ENCODE data around the gene GALT. TPM values are rescaled to one million over a fixed set of nuclear protein-coding genes. Genes with fewer than 3 reads are reported as not detected.

The GALT gene
- polyA plus RNA-seq, 1 experiment: 41.5 TPM

- Histone ChIP-seq H3K27me3 (ENCODE audit: control insufficient read depth, insufficient read depth, low read length) (peaks cover 60% of the 10 kb centered on the region), H3K4me3 (ENCODE audit: low read depth, low read length) (no peak overlapping the region), H3K36me3 (ENCODE audit: control insufficient read depth, insufficient read depth, low read length) (no peaks in the 10 kb centered on the region)
- CTCF ChIA-PET: interaction anchor here (1.5 kb wide), 2 partner anchors 26 to 80 kb away, joined by 3 to 4 read pairs; no protein-coding TSS in a partner anchor
- TF ChIP-seq, protein P1, sequence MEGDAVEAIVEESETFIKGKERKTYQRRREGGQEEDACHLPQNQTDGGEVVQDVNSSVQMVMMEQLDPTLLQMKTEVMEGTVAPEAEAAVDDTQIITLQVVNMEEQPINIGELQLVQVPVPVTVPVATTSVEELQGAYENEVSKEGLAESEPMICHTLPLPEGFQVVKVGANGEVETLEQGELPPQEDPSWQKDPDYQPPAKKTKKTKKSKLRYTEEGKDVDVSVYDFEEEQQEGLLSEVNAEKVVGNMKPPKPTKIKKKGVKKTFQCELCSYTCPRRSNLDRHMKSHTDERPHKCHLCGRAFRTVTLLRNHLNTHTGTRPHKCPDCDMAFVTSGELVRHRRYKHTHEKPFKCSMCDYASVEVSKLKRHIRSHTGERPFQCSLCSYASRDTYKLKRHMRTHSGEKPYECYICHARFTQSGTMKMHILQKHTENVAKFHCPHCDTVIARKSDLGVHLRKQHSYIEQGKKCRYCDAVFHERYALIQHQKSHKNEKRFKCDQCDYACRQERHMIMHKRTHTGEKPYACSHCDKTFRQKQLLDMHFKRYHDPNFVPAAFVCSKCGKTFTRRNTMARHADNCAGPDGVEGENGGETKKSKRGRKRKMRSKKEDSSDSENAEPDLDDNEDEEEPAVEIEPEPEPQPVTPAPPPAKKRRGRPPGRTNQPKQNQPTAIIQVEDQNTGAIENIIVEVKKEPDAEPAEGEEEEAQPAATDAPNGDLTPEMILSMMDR (IDR thresholded peaks at IDR 0.05; ENCODE audit: insufficient read depth, low read depth, low read length): no peak
- POLR2A ChIA-PET: no interaction called here
- no peak for DNase-seq (ENCODE audit: low read depth)
Measured at GRCh38 chr9:34627716-34628655, 18.5 kb upstream of the GALT start.

GRCh38 chr9:34628656-34629490 lies 17.6 kb upstream of the GALT start, which contains the start of gene ARID3C:
Gene ARID3C, minus strand, starts transcription at chr9:34629066. Its CDS starts 1,052 bp downstream, at chr9:34628014.
- TF ChIP-seq, protein P1 (IDR thresholded peaks at IDR 0.05; ENCODE audit: insufficient read depth, low read depth, low read length): no peak
- ChIA-PET CTCF (interaction anchor here (1.2 to 9.7 kb wide), 4 partner anchors 15 to 81 kb away, joined by 3 to 112 read pairs (median 4); partner anchors contain the start of gene RPP25L), POLR2A (no interaction called here)
- Histone ChIP-seq H3K4me3 (ENCODE audit: low read depth, low read length) (peak within 1 kb of the TSS; percentile 35), H3K27me3 (ENCODE audit: control insufficient read depth, insufficient read depth, low read length) (peaks cover 53% of the 10 kb centered on the region), H3K36me3 (ENCODE audit: control insufficient read depth, insufficient read depth, low read length) (no peaks in the 10 kb centered on the region)
- DNase-seq (ENCODE audit: low read depth): no peak

DNA sequence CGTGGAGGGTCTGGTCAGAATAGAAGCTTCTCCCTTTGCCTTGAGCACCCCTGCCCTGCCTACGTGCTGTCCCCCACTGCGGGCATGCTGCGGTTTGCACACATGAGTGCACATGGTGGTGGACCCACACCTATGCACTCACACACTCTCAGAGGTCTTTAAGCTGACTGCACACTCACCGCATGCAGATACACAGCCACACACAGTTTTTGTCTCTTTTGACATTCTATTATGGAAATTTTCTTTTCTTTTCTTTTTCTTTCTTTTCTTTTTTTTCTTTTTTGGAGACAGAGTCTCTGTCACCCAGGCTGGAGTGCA lies 17.0 kb upstream of the GALT start:
- ChIA-PET POLR2A (no interaction called here), CTCF (interaction anchor here (1.2 to 9.7 kb wide), 4 partner anchors 16 to 82 kb away, joined by 3 to 112 read pairs (median 4); partner anchors contain the start of gene RPP25L)
- no peak for DNase-seq (ENCODE audit: low read depth)
- peaks cover 50% of the 10 kb centered on the region for H3K27me3 ChIP-seq (ENCODE audit: control insufficient read depth, insufficient read depth, low read length)
- H3K36me3 ChIP-seq (ENCODE audit: control insufficient read depth, insufficient read depth, low read length): no peaks in the 10 kb centered on the region
- H3K4me3 ChIP-seq (ENCODE audit: low read depth, low read length): no peak overlapping the region
- TF ChIP-seq, protein P1 (IDR thresholded peaks at IDR 0.05; ENCODE audit: insufficient read depth, low read depth, low read length): no peak

- DNase-seq (ENCODE audit: low read depth): no peak
- CTCF ChIA-PET: interaction anchor here (0.8 to 9.7 kb wide), 6 partner anchors 8 to 164 kb away, joined by 3 to 112 read pairs (median 4); partner anchors contain the start of genes DCTN3 and RPP25L
- Histone ChIP-seq H3K4me3 (ENCODE audit: low read depth, low read length) (no peak overlapping the region), H3K27me3 (ENCODE audit: control insufficient read depth, insufficient read depth, low read length) (peaks cover 40% of the 10 kb centered on the region), H3K36me3 (ENCODE audit: control insufficient read depth, insufficient read depth, low read length) (no peaks in the 10 kb centered on the region)
- TF ChIP-seq, protein P1 (IDR thresholded peaks at IDR 0.05; ENCODE audit: insufficient read depth, low read depth, low read length): no peak
- POLR2A ChIA-PET: no interaction called here
Measured at GRCh38 chr9:34630402-34631154, 15.9 kb upstream of the GALT start.

Measured in BJ (cell line).